ENCODE results near the gene COMTD1. TPM values are rescaled to one million over a fixed set of nuclear protein-coding genes. Genes with fewer than 3 reads are reported as not detected.
A peak's percentile ranks its signal among the peaks of the same experiment; 100 is the strongest.
"Not testable (repeated sequence)": the region's sequence is repeated elsewhere in the genome, so short reads cannot be mapped to it uniquely, and the experiment has no call there.

COMTD1 gene
- total and polyA plus RNA-seq, 2 of the 13 experiments (the other 11 are each of a cell fraction or from before 2014, with no cell fraction given): 11.8 to 18.4 TPM

DNA sequence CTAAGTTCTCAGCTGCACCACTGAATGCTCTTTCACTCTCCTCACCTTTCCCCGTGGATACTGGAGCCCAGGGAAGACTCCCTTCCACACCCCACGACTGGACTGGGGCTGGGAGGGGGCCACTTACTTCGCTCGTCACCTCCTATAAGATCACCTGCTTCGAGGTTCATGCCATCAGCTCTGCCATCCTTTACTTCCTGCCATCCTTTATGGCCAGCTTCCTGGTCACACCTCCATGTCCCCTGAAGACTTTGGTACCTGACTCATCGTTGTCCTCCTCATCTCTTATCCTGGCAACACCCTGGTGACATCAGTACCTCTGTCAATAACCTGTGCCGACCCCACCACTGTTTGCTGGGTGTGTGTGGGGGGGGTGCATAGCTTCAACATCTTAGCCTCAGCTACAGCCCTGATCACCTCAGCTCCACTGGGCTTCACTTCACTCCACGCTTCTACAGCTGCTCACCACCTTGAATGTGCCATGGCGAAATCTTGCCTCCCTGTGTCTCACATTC, 33.9 kb downstream of the COMTD1 start:
- peak; percentile 45 for DNase-seq (ENCODE audit: low spot score)
- intact Hi-C loops (cut with micrococcal nuclease; ENCODE audit: unreplicated experiment) (no loop called here), in situ Hi-C loops (cut with HindIII; ENCODE audit: extremely low pct_ligation_motif_present, low pct_unique_long_range_greater_than_20kb) (no loop called here)
- ChIA-PET CTCF (ENCODE audit: low intra/inter-chr PET ratio, low total read pairs) (no interaction called here), POLR2A (interaction anchor here (1.8 to 2.2 kb wide), 2 partner anchors 9 to 14 kb away, joined by 8 to 9 read pairs; partner anchors contain the start of gene VDAC2)
- no TSS peak for BruUV-seq (replicated peaks)
- Histone ChIP-seq H3K4me2 (ENCODE audit: low read depth, low read length) (no peak overlapping the region), H3K9ac (ENCODE audit: insufficient read depth, low read depth, low read length) (no peak overlapping the region), H3K36me3 (replicated peaks in 1 of 2; ENCODE audit: control insufficient read depth in 1 of 2, insufficient read depth in 2 of 2, low read length in 2 of 2) (no peaks in the 10 kb centered on the region), H3K4me3 (replicated peaks in 1 of 3; ENCODE audit: insufficient read depth in 1 of 3, low read depth in 2 of 3, low read length in 3 of 3) (no peak overlapping the region), H3K4me1 (ENCODE audit: insufficient read depth, low read length) (peaks cover 23% of the 10 kb centered on the region), H2AFZ (ENCODE audit: low read length) (no peak overlapping the region), H3K9me3 (ENCODE audit: low read length) (no peaks in the 10 kb centered on the region), H4K20me1 (ENCODE audit: insufficient read depth, low read length) (no peaks in the 10 kb centered on the region), H3K79me2 (ENCODE audit: insufficient read depth, low read length) (no peaks in the 10 kb centered on the region), H3K27me3 (ENCODE audit: control insufficient read depth in 1 of 2, insufficient read depth in 2 of 2, low read length in 2 of 2) (no peaks in the 10 kb centered on the region), H3K27ac (ENCODE audit: extremely low read length, insufficient read depth, low read length) (no peak overlapping the region)
- no peak for TF ChIP-seq FOXA1 (IDR thresholded peaks at IDR 0.05)
- peak; percentile 47; the same call in 1 of the 2 replicates for TF ChIP-seq FOXA1 (CRISPR knock-in tag; IDR thresholded peaks at IDR 0.05)
- TF ChIP-seq ZNF773 (CRISPR knock-in tag; IDR thresholded peaks at IDR 0.05; ENCODE audit: borderline replicate concordance): no peak
- no peak for TF ChIP-seq MNT (IDR thresholded peaks at IDR 0.05)
- 0 out of 2 replicates have a peak, but pooled peaks have one; percentile 31 for TF ChIP-seq ZNF709 (CRISPR knock-in tag; IDR thresholded peaks at IDR 0.05)
- TF ChIP-seq SAP130 (CRISPR knock-in tag; IDR thresholded peaks at IDR 0.05; ENCODE audit: low read depth): 0 out of 2 replicates have a peak, but pooled peaks have one; percentile 10
- TF ChIP-seq SP4 (CRISPR knock-in tag; IDR thresholded peaks at IDR 0.05): 0 out of 2 replicates have a peak, but pooled peaks have one; percentile 32
- TF ChIP-seq ATF3 (CRISPR knock-in tag; IDR thresholded peaks at IDR 0.05): peak; percentile 54; the same call in 1 of the 2 replicates
- TF ChIP-seq FOSL2 (CRISPR knock-in tag; IDR thresholded peaks at IDR 0.05): peak; percentile 59
- ATAC-seq: peak; percentile 40
- no peak for FAIRE-seq
- WGBS (ENCODE audit: low lambda C conversion rate): 51% methylated on average over 9 of the region's 9 CpGs

GRCh38 chr10:75199949-75200348, 35.8 kb downstream of the COMTD1 start:
- H3K27me3 ChIP-seq (ENCODE audit: control insufficient read depth in 1 of 2, insufficient read depth in 2 of 2, low read length in 2 of 2); in situ Hi-C loops (cut with HindIII; ENCODE audit: extremely low pct_ligation_motif_present, low pct_unique_long_range_greater_than_20kb); H3K9ac ChIP-seq (ENCODE audit: insufficient read depth, low read depth, low read length); H2AFZ ChIP-seq (ENCODE audit: low read length); H3K9me3 ChIP-seq (ENCODE audit: low read length); H3K79me2 ChIP-seq (ENCODE audit: insufficient read depth, low read length); H3K4me2 ChIP-seq (ENCODE audit: low read depth, low read length); H3K36me3 ChIP-seq (replicated peaks in 1 of 2; ENCODE audit: control insufficient read depth in 1 of 2, insufficient read depth in 2 of 2, low read length in 2 of 2); BruUV-seq (replicated peaks); H3K27ac ChIP-seq (ENCODE audit: extremely low read length, insufficient read depth, low read length); H3K4me3 ChIP-seq (replicated peaks in 1 of 3; ENCODE audit: insufficient read depth in 1 of 3, low read depth in 2 of 3, low read length in 3 of 3); CTCF ChIA-PET (ENCODE audit: low intra/inter-chr PET ratio, low total read pairs); ATAC-seq; FAIRE-seq; H4K20me1 ChIP-seq (ENCODE audit: insufficient read depth, low read length); intact Hi-C loops (cut with micrococcal nuclease; ENCODE audit: unreplicated experiment); DNase-seq (ENCODE audit: low spot score): not testable (repeated sequence)
- POLR2A ChIA-PET: interaction anchor here (1.6 kb wide), 1 partner anchor 11 kb away, joined by 4 read pairs; the partner anchor contains the start of gene VDAC2
- 67% methylated on average over 6 of the region's 6 CpGs for WGBS (ENCODE audit: low lambda C conversion rate)
- peaks cover 21% of the 10 kb centered on the region for H3K4me1 ChIP-seq (ENCODE audit: insufficient read depth, low read length)
